T-helper 1 cell (primary cell): ENCODE results near the gene CFC1B.
"Not testable (repeated sequence)": the region's sequence is repeated elsewhere in the genome, so short reads cannot be mapped to it uniquely, and the experiment has no call there.

ENCODE experiments used
- DNase-seq, 5 donors: peaks; one replicate each; pipeline ENCODE4 v3.0.0-alpha.2; 2012 to 2020
- total RNA-seq, 4 donors: gene quantifications; one replicate each; lab custom pipeline; 2026; lab: John Stamatoyannopoulos, UW

Gene CFC1B
- total RNA-seq, result 0 reads per million in 4 donors

DNA sequence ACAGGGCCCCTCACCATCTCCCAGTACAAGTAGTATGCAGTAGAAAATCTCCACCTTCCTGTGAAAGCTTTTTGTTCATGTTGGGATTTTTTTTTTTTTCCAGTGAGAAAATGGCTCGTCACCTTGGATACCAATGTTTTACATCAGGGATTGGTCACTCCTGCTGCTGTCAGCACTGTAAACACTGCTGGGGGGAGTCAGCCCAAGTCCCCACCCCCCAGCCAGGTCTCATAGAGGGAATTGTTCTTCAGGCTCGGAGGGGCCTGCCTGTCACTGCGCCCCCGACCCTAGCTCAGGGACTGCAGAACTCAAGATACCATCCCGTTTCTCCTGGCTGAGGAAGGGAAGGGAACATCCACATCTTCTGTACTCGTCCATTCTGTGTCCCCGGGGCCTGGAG is at the start of gene CFC1B:
Gene CFC1B, plus strand, starts transcription at position 231 of the 400 bp plus-strand sequence. CDS start 263 bp downstream, outside the sequence.
- not testable (repeated sequence) for DNase-seq

- not testable (repeated sequence) for DNase-seq
These were observed 29.9 kb upstream of the CFC1B start for GRCh38 chr2:130491073-130491472.

- DNase-seq, result not testable (repeated sequence)
These were observed 11.8 kb upstream of the CFC1B start, which contains the start of gene POTEI for GRCh38 chr2:130509228-130509627. POTEI (minus strand) TSS chr2:130509328; CDS start chr2:130509235, 93 bp downstream.

DNA sequence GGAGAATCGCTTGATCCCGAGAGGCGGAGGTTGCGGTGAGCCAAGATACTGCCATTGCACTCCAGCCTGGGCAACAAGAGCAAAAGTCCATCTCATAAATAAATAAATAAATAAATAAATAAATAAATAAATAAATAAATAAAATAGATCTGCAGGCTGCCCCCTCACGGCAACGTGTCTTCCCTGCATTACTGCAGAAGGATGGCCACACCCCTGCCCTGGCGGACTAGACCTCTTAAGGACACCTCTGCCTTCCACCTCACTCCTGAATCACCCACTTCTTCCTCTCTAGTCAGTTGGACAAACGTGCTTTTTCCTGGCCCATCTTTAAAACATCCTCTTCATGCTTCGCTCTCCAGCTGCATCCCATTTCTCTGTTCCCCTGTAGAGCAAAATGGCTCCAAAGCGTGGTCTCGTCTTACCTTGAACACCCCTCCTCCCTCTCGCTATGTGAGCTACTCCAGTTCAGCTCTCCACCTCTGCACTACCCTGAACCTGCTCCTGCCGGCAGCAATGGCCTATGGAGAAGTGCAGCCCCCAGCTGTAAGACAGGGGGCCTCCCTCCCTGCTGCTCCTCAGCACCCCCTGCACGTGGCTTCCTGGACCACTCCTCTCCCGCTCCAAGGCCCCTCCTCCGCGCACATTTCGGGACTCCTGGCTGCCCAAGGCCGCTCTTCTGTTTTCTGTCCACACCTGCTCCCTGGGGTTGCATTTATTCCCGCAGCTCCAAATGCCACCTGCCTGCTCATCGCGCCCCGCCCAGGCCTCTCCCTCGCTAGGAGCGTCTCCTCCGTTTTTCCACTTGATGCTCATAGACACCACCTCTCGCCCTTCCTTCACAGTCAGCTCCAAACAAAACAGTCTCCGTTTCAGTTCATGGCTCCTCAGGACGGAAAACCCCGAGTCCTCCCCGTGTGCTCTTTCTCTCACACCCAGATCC is 9.9 kb upstream of the CFC1B start:
- DNase-seq, result not testable (repeated sequence)

DNA sequence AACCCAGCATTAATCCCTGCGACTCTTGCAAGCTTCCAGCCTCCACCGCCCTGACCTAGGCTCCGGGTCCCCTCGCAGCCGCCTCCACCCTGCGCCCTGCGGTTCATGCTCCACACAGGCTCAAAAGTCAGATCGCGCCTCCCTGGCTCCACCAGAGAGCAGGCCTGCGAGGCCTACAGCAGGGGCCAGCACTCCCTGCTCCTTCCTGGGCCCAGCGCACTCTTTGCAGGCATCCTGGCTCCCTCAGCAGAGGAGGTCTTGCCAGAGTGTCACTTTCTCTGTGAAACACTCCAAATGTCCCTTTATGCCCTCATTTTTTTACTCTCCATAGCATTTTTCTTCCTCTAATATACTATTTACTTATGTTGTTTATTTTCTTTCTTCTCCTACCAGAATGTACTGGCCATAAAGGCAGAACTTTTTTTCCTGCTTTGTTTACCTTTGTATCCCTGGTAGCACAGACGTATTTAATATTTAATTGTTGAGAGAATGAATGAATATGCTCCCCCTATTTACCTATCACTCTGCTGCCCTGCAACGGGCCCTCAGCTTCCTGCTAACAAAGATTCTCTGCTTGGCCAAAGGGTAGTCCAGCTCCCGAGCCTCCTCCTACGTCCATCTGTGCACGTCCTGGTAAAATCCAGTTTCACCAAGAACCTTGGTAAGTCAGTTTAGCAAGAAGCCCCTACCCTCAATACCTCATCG is 9.1 kb upstream of the CFC1B start:
- not testable (repeated sequence) for DNase-seq

DNA sequence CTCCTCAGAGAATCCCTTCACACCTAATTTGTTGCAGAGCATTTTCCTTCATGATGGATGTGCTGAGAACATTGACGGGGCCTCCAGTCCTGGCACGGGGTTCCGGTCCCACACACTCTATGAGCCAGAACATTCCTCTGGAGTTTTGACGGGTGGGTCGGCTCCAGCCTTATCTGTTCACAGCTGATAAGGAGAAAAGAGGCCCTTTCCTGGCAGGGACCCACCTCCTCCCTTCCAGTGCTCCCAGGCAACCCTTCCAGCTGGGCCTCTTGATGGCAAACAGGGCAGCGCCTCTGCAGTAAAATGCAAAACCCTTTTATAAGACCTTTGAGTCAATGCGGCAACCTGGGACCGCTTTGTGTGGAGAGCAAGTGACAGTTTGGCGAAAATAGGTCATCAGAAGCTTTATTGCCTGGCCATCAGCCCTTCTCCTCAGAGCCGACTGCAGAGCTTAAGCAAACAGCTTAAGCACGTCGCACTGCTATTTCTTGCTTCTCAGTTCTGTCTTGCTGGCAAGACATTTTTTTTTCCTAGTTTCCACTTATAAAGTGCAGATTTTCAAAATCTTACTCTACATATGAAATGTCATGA is 2.4 kb upstream of the CFC1B start:
- not testable (repeated sequence) for DNase-seq

DNA sequence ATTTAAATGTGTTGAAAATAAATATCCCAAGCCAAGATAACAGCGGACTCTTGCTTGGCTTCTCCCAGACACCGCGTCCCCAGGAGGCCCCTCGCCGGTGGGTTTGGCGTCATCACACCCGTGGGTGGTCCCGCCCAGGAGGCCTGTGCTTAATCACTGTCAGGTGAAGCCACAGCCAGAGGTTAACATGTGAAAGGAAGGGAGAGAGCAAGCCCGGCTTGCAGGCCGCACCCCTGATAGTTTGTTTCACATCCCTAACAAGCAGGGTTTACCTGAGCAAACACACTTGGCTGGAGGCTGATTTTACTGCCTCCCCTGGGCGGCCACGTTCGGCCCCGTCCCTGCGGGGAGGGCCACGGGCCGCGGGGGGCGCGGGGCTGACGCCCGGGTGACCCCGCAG is 1.4 kb downstream of the CFC1B start:
- DNase-seq, result not testable (repeated sequence)

DNA sequence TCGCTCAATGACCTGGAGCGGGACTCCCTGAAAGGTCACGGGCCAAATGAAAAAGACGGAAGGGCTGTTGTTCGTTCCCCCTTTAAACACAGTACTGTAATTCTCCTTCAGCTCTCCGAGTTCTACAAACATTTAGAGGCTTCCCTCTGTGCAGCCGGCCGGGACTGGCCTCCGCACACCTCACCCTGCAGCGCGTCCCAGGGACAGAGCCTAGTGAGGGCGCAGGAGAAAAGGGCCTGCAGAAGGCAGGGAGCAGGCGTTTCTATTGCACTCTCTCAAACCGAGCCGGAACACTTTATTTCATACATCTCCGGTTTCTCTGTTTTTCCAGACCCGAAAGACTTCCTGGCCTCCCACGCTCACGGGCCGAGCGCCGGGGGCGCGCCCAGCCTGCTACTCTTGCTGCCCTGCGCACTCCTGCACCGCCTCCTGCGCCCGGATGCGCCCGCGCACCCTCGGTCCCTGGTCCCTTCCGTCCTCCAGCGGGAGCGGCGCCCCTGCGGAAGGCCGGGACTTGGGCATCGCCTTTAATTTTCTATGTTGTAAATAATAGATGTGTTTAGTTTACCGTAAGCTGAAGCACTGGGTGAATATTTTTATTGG is 6.4 kb downstream of the CFC1B start:
- not testable (repeated sequence) for DNase-seq

- not testable (repeated sequence) for DNase-seq
These were observed 8.5 kb downstream of the CFC1B start for GRCh38 chr2:130529545-130529944.

DNA sequence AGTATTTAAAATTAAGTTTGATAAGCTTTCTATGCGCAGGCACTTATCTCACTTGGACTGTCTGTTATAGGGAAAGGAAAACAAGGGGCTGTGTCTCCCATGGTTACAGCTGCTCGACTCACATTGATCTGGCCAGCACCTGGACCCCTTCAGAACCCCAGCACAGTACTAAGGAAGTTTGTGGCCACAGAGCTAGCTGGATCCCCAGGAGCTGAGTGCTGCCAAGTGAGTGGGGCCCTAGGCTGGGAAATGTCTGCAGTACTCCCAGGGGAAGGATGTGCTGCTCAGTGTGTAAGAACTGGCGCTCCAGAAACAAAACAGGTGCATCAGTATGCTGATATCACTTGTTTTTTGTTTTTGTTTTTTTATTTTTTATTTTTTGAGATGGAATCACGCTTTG is 9.2 kb downstream of the CFC1B start:
- not testable (repeated sequence) for DNase-seq

- not testable (repeated sequence) for DNase-seq
These were observed 10.2 kb downstream of the CFC1B start for GRCh38 chr2:130531225-130531624.

DNA sequence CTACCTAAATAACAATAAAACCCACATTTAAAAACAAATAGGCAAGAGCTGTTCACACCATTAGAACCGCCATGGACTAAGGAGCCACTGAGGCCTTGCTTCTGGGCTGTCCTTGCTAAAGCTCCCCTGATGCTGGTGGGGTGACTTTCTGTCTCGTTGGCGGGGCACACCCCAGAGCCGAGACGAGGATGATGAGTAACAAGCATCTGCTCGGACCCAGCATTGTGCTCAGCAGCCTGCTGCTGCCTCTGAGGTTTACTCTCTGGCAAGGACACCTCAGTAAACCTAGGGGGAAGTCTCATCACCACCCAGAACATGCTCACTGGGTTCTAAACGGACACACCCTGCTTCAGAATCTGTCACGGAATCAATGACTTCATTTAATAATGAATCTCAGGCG is 10.7 kb downstream of the CFC1B start:
- not testable (repeated sequence) for DNase-seq

DNA sequence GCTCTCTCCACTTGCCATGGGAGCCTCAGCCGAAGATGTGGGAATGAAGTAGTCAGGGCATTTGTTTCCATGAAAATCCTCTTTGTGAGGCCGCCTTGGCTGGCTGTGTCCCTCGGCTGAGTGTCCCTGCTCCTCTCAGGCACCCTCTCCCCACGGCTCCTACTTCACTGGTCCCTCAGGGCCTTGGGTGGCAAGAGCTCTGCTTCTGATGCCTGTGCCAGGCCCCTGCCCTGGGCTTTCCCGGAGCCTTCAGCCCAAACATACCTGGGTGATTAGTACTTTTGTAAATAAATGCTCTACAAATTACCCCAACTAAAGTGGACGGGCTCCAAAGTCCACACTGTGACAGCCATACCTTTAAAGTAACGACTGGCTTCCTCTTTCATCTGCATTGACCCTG is 15.6 kb downstream of the CFC1B start:
- DNase-seq, result not testable (repeated sequence)

DNA sequence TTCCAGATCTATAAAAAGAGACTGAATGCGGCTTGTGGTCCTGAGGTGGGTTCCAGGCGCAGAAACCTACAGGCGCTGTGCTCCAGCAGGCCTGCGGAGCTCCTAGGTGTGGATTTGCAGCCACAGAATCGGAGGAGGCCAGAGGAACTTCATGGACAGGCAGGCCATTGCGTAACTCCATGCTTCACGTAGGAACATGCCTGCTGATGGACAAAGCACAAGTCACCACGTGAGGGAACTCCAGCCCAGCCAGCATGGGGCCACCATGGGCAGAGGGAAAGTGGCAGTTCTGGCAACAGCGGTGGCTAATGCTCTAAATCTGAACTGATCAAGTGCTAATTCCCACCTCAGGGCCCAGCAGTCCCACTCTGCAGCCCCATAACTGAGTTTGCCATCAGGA is 17.2 kb downstream of the CFC1B start:
- not testable (repeated sequence) for DNase-seq

- not testable (repeated sequence) for DNase-seq
These were observed 21.8 kb downstream of the CFC1B start for GRCh38 chr2:130542789-130543188.

- DNase-seq, result not testable (repeated sequence)
These were observed 22.9 kb downstream of the CFC1B start for GRCh38 chr2:130543785-130544528.

DNA sequence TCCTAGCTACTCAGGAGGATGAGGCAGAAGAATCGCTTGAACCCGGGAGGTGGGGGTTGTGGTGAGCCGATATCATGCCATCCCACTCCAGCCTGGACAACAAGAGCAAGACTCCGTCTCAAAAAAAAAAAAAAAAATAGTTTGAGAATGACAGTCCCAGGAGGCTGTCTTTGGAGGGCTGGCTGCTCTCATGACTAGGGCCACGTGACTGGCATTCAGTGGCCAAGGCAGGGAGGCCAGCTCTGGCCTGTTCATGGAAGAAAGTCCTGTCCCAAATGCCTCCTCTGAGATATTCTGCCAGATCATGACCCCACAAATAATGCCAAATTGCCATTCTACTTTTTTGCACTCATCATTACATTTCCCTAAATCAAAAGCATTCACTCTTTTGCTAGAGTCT is 24.0 kb downstream of the CFC1B start:
- DNase-seq, result not testable (repeated sequence)

DNA sequence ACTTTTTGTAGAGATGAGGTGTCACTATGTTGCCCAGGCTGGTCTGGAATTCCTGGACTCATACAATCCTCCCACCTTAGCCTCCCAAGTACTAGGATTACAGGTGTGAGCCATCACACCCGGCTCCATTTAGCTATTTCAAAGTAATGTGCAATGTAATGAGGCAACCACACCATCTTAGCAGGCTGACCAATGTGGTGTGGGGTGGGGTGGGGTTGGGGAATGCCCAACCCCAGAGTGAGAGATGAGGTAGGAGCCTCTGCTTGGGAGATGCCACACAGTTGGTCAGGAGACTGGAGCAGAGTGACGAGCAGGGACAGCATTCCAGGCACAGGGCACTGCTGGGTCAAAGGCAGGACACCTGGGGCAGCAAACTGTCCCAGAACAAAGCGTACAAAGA is 27.4 kb downstream of the CFC1B start:
- DNase-seq, result not testable (repeated sequence)

DNA sequence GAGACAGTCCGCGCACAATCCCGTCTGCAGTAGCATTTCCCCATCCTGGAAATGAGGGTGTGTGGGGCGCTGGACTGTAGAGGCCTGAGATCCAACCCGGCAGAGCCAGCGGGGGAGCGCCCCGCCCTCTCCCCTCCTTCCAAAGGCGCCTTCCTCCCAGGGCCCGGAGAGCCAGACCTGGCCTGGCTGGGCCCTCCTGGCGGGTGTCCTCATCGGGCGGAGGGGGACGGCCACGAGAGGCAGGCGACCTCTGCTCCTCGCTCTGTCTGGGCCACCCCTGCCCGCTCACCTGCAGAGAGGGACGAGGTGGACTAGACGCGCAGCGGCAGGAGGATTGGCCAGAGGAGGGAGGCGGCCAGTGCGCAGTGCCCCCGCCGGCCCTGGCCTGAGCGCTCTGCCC is 28.5 kb downstream of the CFC1B start:
- DNase-seq, result not testable (repeated sequence)

DNA sequence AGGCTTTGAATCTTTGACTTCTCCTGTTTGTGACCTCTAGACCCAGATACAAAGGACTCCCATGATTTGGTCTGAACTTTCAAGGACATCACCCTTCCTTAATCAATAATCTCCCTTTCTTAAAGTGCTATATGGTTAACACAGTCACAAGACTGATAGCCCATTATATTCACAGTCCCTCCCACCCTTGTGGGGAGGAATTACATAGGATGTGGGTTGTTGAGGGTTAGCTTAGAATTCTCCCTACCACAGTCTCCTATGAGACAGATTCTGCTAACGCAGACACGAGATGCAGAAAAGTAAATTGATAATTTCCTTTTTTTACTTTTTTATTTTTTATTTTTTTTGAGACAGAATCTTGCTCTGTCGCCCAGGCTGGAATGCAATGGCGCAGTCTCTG is 33.2 kb downstream of the CFC1B start:
- not testable (repeated sequence) for DNase-seq

DNA sequence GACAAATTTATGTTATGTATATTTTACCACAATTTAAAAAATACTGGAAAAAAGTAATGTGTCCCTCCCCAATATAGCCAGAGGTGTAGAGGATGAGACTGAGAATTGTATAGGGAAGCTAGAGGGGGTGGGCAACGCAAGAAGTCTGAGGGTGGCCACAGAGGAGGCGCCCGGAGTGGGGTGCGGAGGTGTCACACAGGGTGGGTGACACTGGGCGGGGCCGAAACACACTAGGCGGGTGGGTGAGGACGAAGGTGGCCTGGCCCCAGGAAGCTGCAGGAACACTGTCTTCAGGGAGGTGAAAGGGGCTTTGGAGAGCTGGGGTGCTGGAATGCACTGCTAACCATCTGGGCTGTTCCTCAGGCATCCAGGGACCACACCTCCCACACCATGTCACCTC is 35.4 kb downstream of the CFC1B start:
- not testable (repeated sequence) for DNase-seq

DNA sequence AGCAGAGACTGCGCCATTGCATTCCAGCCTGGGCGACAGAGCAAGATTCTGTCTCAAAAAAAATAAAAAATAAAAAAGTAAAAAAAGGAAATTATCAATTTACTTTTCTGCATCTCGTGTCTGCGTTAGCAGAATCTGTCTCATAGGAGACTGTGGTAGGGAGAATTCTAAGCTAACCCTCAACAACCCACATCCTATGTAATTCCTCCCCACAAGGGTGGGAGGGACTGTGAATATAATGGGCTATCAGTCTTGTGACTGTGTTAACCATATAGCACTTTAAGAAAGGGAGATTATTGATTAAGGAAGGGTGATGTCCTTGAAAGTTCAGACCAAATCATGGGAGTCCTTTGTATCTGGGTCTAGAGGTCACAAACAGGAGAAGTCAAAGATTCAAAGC is 45.1 kb downstream of the CFC1B start:
- DNase-seq, result not testable (repeated sequence)
